Heart right ventricle (tissue), 16 donors: ENCODE data around the gene SSH2. TPM values are rescaled to one million over a fixed set of nuclear protein-coding genes. Genes with fewer than 3 reads are reported as not detected.
"Not testable (repeated sequence)": the region's sequence is repeated elsewhere in the genome, so short reads cannot be mapped to it uniquely, and the experiment has no call there.

ENCODE experiments used
- ATAC-seq, 8 donors: fragments of 200-7000 bp; cut with Tn5 transposase; one replicate each; pipeline ENCODE4 v1.9.1; 2020; ENCODE audit warnings: mild to moderate bottlenecking in 8 of 8, moderate library complexity in 8 of 8, moderate number of reproducible peaks in 1 of 8
- DNase-seq, 2 donors: peaks; one replicate each; pipeline ENCODE4 v3.0.0-alpha.2; 2020
- H3K27ac ChIP-seq, 10 donors: fragments of 200-600 bp; sonication (generic) in 2 of 10; one replicate each; pipeline versions ENCODE4 v1.5.0 to v1.8.0; 2020 to 2022; ENCODE audit warnings: mild to moderate bottlenecking in 3 of 10
- H3K27me3 ChIP-seq, 7 donors: fragments of 200-600 bp; one replicate each; pipeline ENCODE4 v1.8.0; 2021 to 2022; ENCODE audit warnings: mild to moderate bottlenecking in 2 of 7
- H3K36me3 ChIP-seq, 9 donors: fragments of 200-600 bp; sonication (generic) in 1 of 9; one replicate each; pipeline versions ENCODE4 v1.5.0 to v1.8.0; 2020 to 2022; ENCODE audit warnings: mild to moderate bottlenecking in 2 of 9
- H3K4me1 ChIP-seq, 9 donors: fragments of 200-600 bp; sonication (generic) in 1 of 9; one replicate each; pipeline versions ENCODE4 v1.5.0 to v1.8.0; 2020 to 2022; ENCODE audit warnings: mild to moderate bottlenecking in 4 of 9
- H3K4me3 ChIP-seq, 10 donors: fragments of 200-600 bp; sonication (generic) in 2 of 10; one replicate each; pipeline versions ENCODE4 v1.5.0 to v1.8.0; 2020 to 2022; ENCODE audit warnings: mild to moderate bottlenecking in 7 of 10, moderate library complexity in 2 of 10
- H3K9me3 ChIP-seq, 11 donors: fragments of 200-600 bp in 10 of 11; sonication (generic) in 2 of 11; one replicate each; pipeline versions ENCODE4 v1.5.0 to v1.8.0; 2013 to 2022; ENCODE audit warnings: mild to moderate bottlenecking in 2 of 11, control low read depth in 1 of 11, moderate library complexity in 1 of 11
- WGBS, 2 donors: extraction: QIAGEN DNeasy Blood & Tissue Kit; methylation state at CpG; one replicate each; pipeline ENCODE4 v1.1.7; 2013; ENCODE audit warnings: inconsistent platforms in 1 of 2; 5-methylcytosine and 5-hydroxymethylcytosine counted together
- intact Hi-C, 10 donors: fragments of 100-400 bp; cut with DNase I; formaldehyde crosslinking; loops; one replicate each; pipeline versions ENCODE4 v1.11.1 to v1.14.2; 2022
- polyA plus RNA-seq, 2 donors: library from polyadenylated mRNA; stranded (reverse); fragments of 200-250 nt; gene quantifications; one replicate each; pipeline ENCODE4 v1.2.3, GENCODE V29; 2013
- total RNA-seq, 10 donors: library from RNA; stranded (reverse); fragmentation: NEBNext Ultra II Directional in 3 of 10; extraction: Animal tissue kit (Norgen Biotek cat#: 25700) in 3 of 10; gene quantifications; one replicate each; pipeline versions ENCODE4 v1.2.1 to v1.2.4, GENCODE V29; 2021 to 2023
- TF ChIP-seq, protein P1 (sequence below), 9 donors: fragments of 200-600 bp; sonication (generic) in 2 of 9; IDR thresholded peaks; one replicate each; pipeline versions ENCODE4 v1.5.0 to v1.8.0; 2021 to 2022; ENCODE audit warnings: antibody characterized with exemption in 9 of 9, mild to moderate bottlenecking in 5 of 9, moderate library complexity in 1 of 9
- donor health status: Arrhythmogenic right ventricular cardiomyopathy.
- donor health status: ischemic (EF 13 %, LVEDD 7.1; RV severe dilation, severe dysfunction).
- donor health status: healthy with polysubstance abuse.
- donor health status: DM: no; HTN: yes; CAD: no.
- donor health status: DM: no; HTN: no; CAD: no.
- donor health status: ischemic (EF 25% LVEDD 6.9; RV normal size, moderate dysfunction).
- donor health status: ischemic (EF 25% LVEDD 5.7; RV mildly dilated, moderate dysfunction).
- donor health status: healthy.
- donor health status: DM: yes; HTN: yes; CAD: no.
- donor health status: Ischemic cardiomyopathy.
- donor health status: ischemic (EF 35%, LVEDD 5.7; RV mildly dilated, moderate dysfunction).
- donor health status: nonischemic (EF 11% LVEDD 7.7; RV severe dilation, severe dysfunction).
- donor health status: DM: yes; HTN: yes; CAD: no.
- donor health status: PGD.
- donor health status: ischemic (EF 29% LVEDD 5.4; RV normal size, mild dysfunction).
- donor health status: nonischemic (EF 23%, LVEDD 6.1; RV moderate dilation, normal function).

The SSH2 gene
- total and polyA plus RNA-seq, 12 donors = 17.9 to 42.9 (median 34.3) TPM

DNA sequence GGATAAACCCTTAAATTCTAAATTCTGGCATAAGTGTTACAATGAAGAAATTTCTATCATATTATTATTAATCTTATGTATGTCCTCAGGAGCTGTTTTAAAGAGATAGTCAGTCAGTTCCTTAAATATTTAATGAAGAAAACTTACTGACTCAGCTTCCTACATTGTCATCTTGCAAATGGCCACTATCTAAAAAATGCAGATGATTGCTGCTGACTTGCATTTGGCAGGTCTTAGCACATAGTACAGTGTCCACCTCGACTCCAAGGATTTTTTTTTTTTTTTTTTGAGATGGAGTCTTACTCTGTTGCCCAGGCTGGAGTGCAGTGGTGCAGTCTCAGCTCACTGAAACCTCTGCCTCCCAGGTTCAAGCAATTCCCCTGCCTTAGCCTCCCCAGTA is 252.2 kb downstream of the SSH2 start:
- Histone ChIP-seq H3K9me3 (no peaks in the 10 kb centered on the region), H3K4me1 (peaks cover 5 to 72% (median 48%) of the 10 kb centered on the region in 9 donors), H3K4me3 (no peak overlapping the region), H3K36me3 (peaks cover 0 to 76% (median 8%) of the 10 kb centered on the region in 9 donors), H3K27me3 (no peaks in the 10 kb centered on the region), H3K27ac (peak overlapping the region; percentile 21 to 80 (median 68))
- DNase-seq = no peak
- TF ChIP-seq, protein P1, sequence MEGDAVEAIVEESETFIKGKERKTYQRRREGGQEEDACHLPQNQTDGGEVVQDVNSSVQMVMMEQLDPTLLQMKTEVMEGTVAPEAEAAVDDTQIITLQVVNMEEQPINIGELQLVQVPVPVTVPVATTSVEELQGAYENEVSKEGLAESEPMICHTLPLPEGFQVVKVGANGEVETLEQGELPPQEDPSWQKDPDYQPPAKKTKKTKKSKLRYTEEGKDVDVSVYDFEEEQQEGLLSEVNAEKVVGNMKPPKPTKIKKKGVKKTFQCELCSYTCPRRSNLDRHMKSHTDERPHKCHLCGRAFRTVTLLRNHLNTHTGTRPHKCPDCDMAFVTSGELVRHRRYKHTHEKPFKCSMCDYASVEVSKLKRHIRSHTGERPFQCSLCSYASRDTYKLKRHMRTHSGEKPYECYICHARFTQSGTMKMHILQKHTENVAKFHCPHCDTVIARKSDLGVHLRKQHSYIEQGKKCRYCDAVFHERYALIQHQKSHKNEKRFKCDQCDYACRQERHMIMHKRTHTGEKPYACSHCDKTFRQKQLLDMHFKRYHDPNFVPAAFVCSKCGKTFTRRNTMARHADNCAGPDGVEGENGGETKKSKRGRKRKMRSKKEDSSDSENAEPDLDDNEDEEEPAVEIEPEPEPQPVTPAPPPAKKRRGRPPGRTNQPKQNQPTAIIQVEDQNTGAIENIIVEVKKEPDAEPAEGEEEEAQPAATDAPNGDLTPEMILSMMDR (IDR thresholded peaks at IDR 0.05) = no peak
- no peak for ATAC-seq
- intact Hi-C loops = loop anchor here in 1 of 10 donors (5.0 kb wide), 1 partner anchor 69 kb away; no protein-coding TSS in a partner anchor
- WGBS, 2 donors = 8 to 13% methylated on average over 1 of the region's 1 CpG

DNA sequence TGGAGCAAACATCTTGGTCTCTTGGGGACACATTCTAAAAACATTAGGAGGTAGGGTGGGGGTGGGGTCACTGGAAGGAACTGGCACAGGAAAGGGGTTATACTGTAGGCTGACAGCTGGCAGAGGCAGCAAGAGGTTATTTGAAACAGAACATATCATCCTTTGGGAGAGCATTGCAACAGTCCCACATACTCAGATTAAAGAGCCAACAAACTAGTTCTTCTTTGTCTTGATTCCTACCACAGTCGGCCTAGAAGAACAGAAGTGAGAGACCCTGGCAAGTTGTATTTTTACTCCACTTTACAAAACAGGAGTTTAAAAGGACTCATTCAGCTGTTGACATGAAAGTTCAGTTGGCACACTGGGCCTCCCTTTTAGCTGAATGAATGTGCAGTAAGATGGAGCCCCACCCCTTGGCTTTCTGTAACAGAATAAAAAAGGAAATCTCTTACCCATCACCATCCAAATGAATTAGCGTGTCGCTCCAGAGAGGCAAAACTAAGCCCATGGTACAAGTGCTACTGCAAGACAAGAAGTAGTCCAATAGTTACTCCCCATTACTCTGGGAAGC is 252.7 kb downstream of the SSH2 start:
- DNase-seq (peak in 1 of 2 donors; percentile 34), ATAC-seq (peak; percentile 64 to 93 (median 86))
- TF ChIP-seq, protein P1 (IDR thresholded peaks at IDR 0.05) = no peak
- no peaks in the 10 kb centered on the region for H3K27me3 ChIP-seq
- peak overlapping the region; percentile 21 to 80 (median 68) for H3K27ac ChIP-seq
- peaks cover under 1 to 67% (median 43%) of the 10 kb centered on the region in 9 donors for H3K4me1 ChIP-seq
- H3K9me3 ChIP-seq = no peaks in the 10 kb centered on the region
- H3K36me3 ChIP-seq = peaks cover 0 to 81% (median 8%) of the 10 kb centered on the region in 9 donors
- H3K4me3 ChIP-seq = no peak overlapping the region
- 14 to 33% methylated on average over 3 of the region's 3 CpGs for WGBS, 2 donors
- intact Hi-C loops = loop anchor here in 1 of 10 donors (5.0 kb wide), 1 partner anchor 70 kb away; no protein-coding TSS in a partner anchor

DNA sequence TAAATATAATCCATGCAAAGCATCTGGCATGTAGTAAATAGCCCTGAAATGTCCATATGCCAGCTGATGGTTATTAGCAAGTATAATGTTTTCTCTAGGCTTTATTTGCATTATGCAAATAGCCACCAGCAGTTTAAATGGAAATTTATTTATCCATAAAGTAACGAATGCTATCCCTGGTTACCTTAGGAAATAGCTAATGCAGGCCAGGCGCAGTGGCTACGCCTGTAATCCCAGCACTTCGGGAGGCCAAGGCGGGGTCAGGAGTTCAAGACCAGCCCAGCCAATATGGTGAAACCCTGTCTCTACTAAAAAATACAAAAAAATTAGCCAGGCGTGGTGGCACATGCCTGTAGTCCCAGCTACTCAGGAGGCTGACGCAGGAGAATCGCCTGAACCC is 254.1 kb downstream of the SSH2 start:
- 95 to 96% methylated on average over 8 of the region's 8 CpGs for WGBS, 2 donors
- peak overlapping the region in 4 of 10 donors; percentile 67 to 80 (median 72) for H3K27ac ChIP-seq
- not testable (repeated sequence) for DNase-seq, H3K27me3 ChIP-seq, H3K9me3 ChIP-seq, ATAC-seq, H3K4me3 ChIP-seq
- H3K4me1 ChIP-seq = peaks cover 0 to 54% (median 29%) of the 10 kb centered on the region in 9 donors
- H3K36me3 ChIP-seq = peaks cover 0 to 95% (median 12%) of the 10 kb centered on the region in 9 donors
- intact Hi-C loops = loop anchor here in 1 of 10 donors (5.0 kb wide), 1 partner anchor 71 kb away; no protein-coding TSS in a partner anchor

DNA sequence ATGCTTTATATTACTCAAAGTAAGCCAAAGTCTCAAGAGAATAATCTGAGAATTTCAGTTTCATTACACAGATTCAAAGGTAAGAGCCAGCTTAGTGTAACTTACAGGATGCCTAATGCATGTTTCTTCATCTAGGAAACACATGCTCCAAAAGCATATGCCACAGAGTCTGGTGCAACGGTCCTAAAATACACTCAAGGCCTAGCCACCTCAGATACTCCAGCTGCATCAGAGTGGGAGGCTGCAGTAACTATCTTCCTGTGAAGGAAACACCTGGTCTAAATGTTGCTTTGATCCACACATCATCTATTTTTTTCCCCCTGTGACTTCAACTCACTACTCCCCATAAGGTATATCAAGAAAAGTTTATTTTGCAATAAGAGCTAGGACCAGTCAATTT is 255.7 kb downstream of the SSH2 start:
- peaks cover 0 to 97% (median 12%) of the 10 kb centered on the region in 9 donors for H3K36me3 ChIP-seq
- 37 to 42% methylated on average over 1 of the region's 1 CpG for WGBS, 2 donors
- peak overlapping the region in 3 of 10 donors; percentile 5 to 37 (median 8) for H3K27ac ChIP-seq
- ATAC-seq = peak in 2 of 8 donors; percentile 23 to 33
- peaks cover 0 to 45% (median 29%) of the 10 kb centered on the region in 9 donors for H3K4me1 ChIP-seq
- H3K27me3 ChIP-seq = no peaks in the 10 kb centered on the region
- intact Hi-C loops = no loop called here
- TF ChIP-seq, protein P1 (IDR thresholded peaks at IDR 0.05) = no peak
- H3K4me3 ChIP-seq = no peak overlapping the region
- DNase-seq = no peak
- H3K9me3 ChIP-seq = no peaks in the 10 kb centered on the region

DNA sequence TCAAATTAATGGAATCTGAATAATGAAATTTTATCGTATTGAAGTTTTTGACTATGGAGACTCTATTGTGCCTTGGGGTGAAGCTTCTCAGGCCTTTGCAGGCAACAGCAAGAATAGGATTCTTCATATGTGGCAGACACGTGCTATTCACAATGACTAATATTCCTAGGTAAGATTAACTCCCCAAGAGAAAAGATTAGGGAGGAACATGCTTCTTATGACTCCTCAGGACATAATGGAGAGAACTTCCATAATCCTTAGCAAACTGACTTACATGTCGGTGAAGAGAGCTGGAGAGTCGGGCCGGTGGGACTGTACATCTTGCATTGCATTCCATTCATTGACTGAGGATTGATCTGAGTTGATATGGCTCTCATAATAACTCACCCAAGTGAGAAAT is 258.4 kb downstream of the SSH2 start:
- TF ChIP-seq, protein P1 (IDR thresholded peaks at IDR 0.05) = no peak
- WGBS, 2 donors = 79 to 83% methylated on average over 5 of the region's 5 CpGs
- Histone ChIP-seq H3K4me1 (peaks cover 0 to 39% (median 15%) of the 10 kb centered on the region in 9 donors), H3K36me3 (peaks cover 0 to 100% (median 12%) of the 10 kb centered on the region in 9 donors), H3K27ac (peak overlapping the region in 2 of 10 donors; percentile 16 to 33), H3K27me3 (no peaks in the 10 kb centered on the region), H3K4me3 (no peak overlapping the region), H3K9me3 (no peaks in the 10 kb centered on the region)
- ATAC-seq (no peak), DNase-seq (no peak)
- intact Hi-C loops = no loop called here
